HepG2 (cell line): ENCODE measurements around the gene ARHGAP10. TPM values are rescaled to one million over a fixed set of nuclear protein-coding genes. Genes with fewer than 3 reads are reported as not detected.

Experiments used
- ATAC-seq: fragments of 200-7000 bp; cut with Tn5 transposase; 3 replicates; pipeline ENCODE4 v1.9.1; 2020; ENCODE audit warnings: mild to moderate bottlenecking, moderate library complexity
- BruUV-seq: library from RNA; stranded (reverse); fragments of 400-500 nt; replicated peaks from 2 replicates; lab custom pipeline; 2021; lab: Mats Ljungman, UMichigan
- CTCF ChIA-PET: fragments of 300-600 bp; formaldehyde crosslinking; extraction: SDS; loops from one replicate; lab custom pipeline; 2021; ENCODE audit warnings: low total read pairs, inconsistent platforms, low intra/inter-chr PET ratio; lab: Yijun Ruan, JAX
- POLR2A ChIA-PET: fragments of 350-600 bp; sonication (Branson Sonifier 250); formaldehyde crosslinking; loops from one replicate; lab custom pipeline; 2020; ENCODE audit warnings: antibody characterized with exemption, inconsistent platforms; lab: Yijun Ruan, JAX
- DNase-seq: peaks from one replicate; pipeline ENCODE4 v3.0.0-alpha.2; 2015; ENCODE audit warnings: low spot score
- FAIRE-seq: peaks from 3 replicates; lab custom pipeline; 2011; peaks lifted over from hg19 to GRCh38; lab: Jason Lieb, UNC
- H2AFZ ChIP-seq: one replicate; pipeline ENCODE4 v1.6.1; 2011; ENCODE audit warnings: low read length, inconsistent platforms
- H3K27ac ChIP-seq: fragments of 300-600 bp; 3 replicates; pipeline ENCODE4 v1.8.0; 2011; ENCODE audit warnings: mixed run types, mild to moderate bottlenecking, mixed read lengths, low read length, inconsistent platforms; ENCODE audit not compliant: insufficient read depth; ENCODE audit errors: extremely low read length
- H3K27me3 ChIP-seq, 2 experiments: fragments of 200-600 bp in 1 of 2; 2 replicates in 1 of 2; 3 replicates in 1 of 2; pipeline versions ENCODE4 v1.6.0 to v1.8.0; 2011; ENCODE audit warnings: low read length in 2 of 2, mild to moderate bottlenecking in 2 of 2, moderate library complexity in 2 of 2, inconsistent platforms in 1 of 2; ENCODE audit not compliant: insufficient read depth in 2 of 2, control insufficient read depth in 1 of 2
- H3K36me3 ChIP-seq, 2 experiments: fragments of 200-600 bp in 1 of 2; replicated peaks in 1 of 2; 2 replicates in 1 of 2; 3 replicates in 1 of 2; pipeline versions ENCODE4 v1.5.1 to v1.8.0; 2011; ENCODE audit warnings: low read length in 2 of 2, inconsistent platforms in 1 of 2; ENCODE audit not compliant: insufficient read depth in 2 of 2, control insufficient read depth in 1 of 2
- H3K4me1 ChIP-seq: 2 replicates; pipeline ENCODE4 v1.5.1; 2012; ENCODE audit warnings: low read length, inconsistent platforms; ENCODE audit not compliant: insufficient read depth
- H3K4me2 ChIP-seq: 2 replicates; pipeline ENCODE4 v1.6.0; 2011; ENCODE audit warnings: low read depth, low read length, inconsistent platforms
- H3K4me3 ChIP-seq, 3 experiments: fragments of 200-600 bp in 1 of 3; sonication (generic), shearing (Covaris generic) in 1 of 3; replicated peaks in 1 of 3; 2 replicates each; pipeline ENCODE4 v1.5.1; 2011 to 2016; ENCODE audit warnings: low read length in 3 of 3, inconsistent platforms in 2 of 3, low read depth in 2 of 3, mild to moderate bottlenecking in 2 of 3, control low read depth in 1 of 3, mixed read lengths in 1 of 3; ENCODE audit not compliant: insufficient read depth in 1 of 3
- H3K79me2 ChIP-seq: one replicate; pipeline ENCODE4 v1.6.1; 2011; ENCODE audit warnings: low read length, inconsistent platforms; ENCODE audit not compliant: insufficient read depth
- H3K9ac ChIP-seq: 2 replicates; pipeline ENCODE4 v1.6.0; 2011; ENCODE audit warnings: mild to moderate bottlenecking, low read depth, low read length, inconsistent platforms; ENCODE audit not compliant: insufficient read depth
- H3K9me3 ChIP-seq: 2 replicates; pipeline ENCODE4 v1.5.1; 2012; ENCODE audit warnings: mild to moderate bottlenecking, low read length
- H4K20me1 ChIP-seq: 2 replicates; pipeline ENCODE4 v1.6.0; 2011; ENCODE audit warnings: inconsistent platforms, mild to moderate bottlenecking, low read length, moderate library complexity; ENCODE audit not compliant: insufficient read depth
- RAD51 ChIP-seq: fragments of 450-650 bp; IDR thresholded peaks from 2 replicates; pipeline ENCODE4 v1.6.1; 2016; ENCODE audit warnings: borderline replicate concordance
- ZNF335 ChIP-seq: sonication (generic); formaldehyde crosslinking; IDR thresholded peaks from 2 replicates; pipeline ENCODE4 v1.4.0; 2020; ENCODE audit warnings: missing genetic modification reagents
- ZNF605 ChIP-seq: sonication (generic); formaldehyde crosslinking; IDR thresholded peaks from 2 replicates; pipeline ENCODE4 v1.8.0; 2022; ENCODE audit warnings: mild to moderate bottlenecking, missing genetic modification reagents
- WGBS: methylation state at CpG from one replicate; pipeline ENCODE4 v1.1.6; 2017; ENCODE audit warnings: low lambda C conversion rate; 5-methylcytosine and 5-hydroxymethylcytosine counted together
- in situ Hi-C: cut with HindIII; loops from 2 replicates; pipeline ENCODE4 v1.10.0; 2017; ENCODE audit warnings: low pct_unique_long_range_greater_than_20kb; ENCODE audit not compliant: extremely low pct_ligation_motif_present
- intact Hi-C: fragments of 100-400 bp; cut with micrococcal nuclease; formaldehyde crosslinking; loops from one replicate; pipeline ENCODE4 v1.10.0; 2022; ENCODE audit not compliant: unreplicated experiment
- polyA plus RNA-seq, 8 experiments: library from polyadenylated mRNA; depleted of rRNA in 3 of 8; stranded (reverse) in 7 of 8; unstranded in 1 of 8; fragments of >200 nt; fragmentation: Illumina TruSeq in 4 of 8; extraction: Trizol in 4 of 8; gene quantifications; 2 replicates each; pipeline versions ENCODE4 v1.2.1 to v1.2.3, GENCODE V29; 2011 to 2016; ENCODE audit warnings: low read depth in 4 of 8, missing spikeins in 1 of 8, mixed read lengths in 1 of 8; ENCODE audit not compliant: insufficient read depth in 1 of 8
- total RNA-seq, 5 experiments: library from RNA; depleted of rRNA; stranded (reverse); fragments of >200 nt; fragmentation: Illumina TruSeq; extraction: Trizol; gene quantifications; 2 replicates each; pipeline ENCODE4 v1.2.3, GENCODE V29; 2016; ENCODE audit warnings: low read depth in 1 of 5
- TF ChIP-seq, protein P1 (sequence below): sonication (generic); formaldehyde crosslinking; IDR thresholded peaks from 2 replicates; pipeline ENCODE4 v1.4.0; 2020; ENCODE audit warnings: missing genetic modification reagents, borderline replicate concordance

The ARHGAP10 gene
- total and polyA plus RNA-seq, 2 of the 13 experiments (the other 11 are each of a cell fraction or from before 2014, with no cell fraction given) = 0.45 to 1.6 TPM

- no peak overlapping the region for H3K27ac ChIP-seq
- H3K9ac ChIP-seq = no peak overlapping the region
- H3K4me1 ChIP-seq = peaks cover 23% of the 10 kb centered on the region
- DNase-seq (no peak), FAIRE-seq (no peak), ATAC-seq (no peak)
- no peak overlapping the region for H3K4me3 ChIP-seq
- ChIA-PET CTCF (no interaction called here), POLR2A (no interaction called here)
- H3K9me3 ChIP-seq = no peaks in the 10 kb centered on the region
- H3K27me3 ChIP-seq = peaks cover 0 to 7% of the 10 kb centered on the region in 2 experiments; a peak in 1 of 5 replicates
- in situ Hi-C loops = no loop called here
- H4K20me1 ChIP-seq = no peaks in the 10 kb centered on the region
- H2AFZ ChIP-seq = no peak overlapping the region
- H3K4me2 ChIP-seq = no peak overlapping the region
- TF ChIP-seq ZNF605 (CRISPR knock-in tag) = no peak
- BruUV-seq = no TSS peak
- no peaks in the 10 kb centered on the region for H3K79me2 ChIP-seq
- intact Hi-C loops = no loop called here
- H3K36me3 ChIP-seq = no peaks in the 10 kb centered on the region
- WGBS = 37% methylated on average over 4 of the region's 4 CpGs
Observed at GRCh38 chr4:147725673-147726072, 6.2 kb upstream of the ARHGAP10 start.

DNA sequence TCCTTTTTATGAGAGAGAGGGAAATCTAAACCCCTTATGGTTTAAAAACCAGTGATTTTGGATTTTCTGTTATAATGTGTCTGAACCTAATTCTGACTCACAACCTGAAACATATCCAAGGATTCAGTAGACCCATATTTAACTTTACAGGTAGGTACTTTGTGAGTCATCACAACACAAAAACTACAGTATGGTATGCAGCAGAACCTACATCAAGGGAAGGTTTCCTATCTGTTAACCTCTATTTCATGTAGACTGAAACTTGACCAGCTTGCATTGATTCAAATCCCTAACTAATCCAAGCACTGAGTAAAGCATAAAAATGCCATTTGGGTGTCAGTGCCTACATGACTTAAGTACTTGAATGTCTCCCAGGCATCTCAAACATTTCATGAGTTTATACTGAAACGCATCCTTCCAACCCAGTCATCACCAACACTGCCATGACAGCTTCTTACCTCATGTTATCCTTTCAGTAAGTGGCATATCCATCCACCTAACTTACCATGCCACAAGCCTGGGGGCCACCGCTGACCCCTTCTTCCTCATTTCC lies 4.3 kb upstream of the ARHGAP10 start:
- H3K27ac ChIP-seq = no peak overlapping the region
- in situ Hi-C loops = no loop called here
- peaks cover 37% of the 10 kb centered on the region for H3K4me1 ChIP-seq
- no peak overlapping the region for H3K9ac ChIP-seq
- H3K4me3 ChIP-seq = no peak overlapping the region
- intact Hi-C loops = no loop called here
- CTCF ChIA-PET = no interaction called here
- no peak for TF ChIP-seq RAD51
- TF ChIP-seq, protein P1, sequence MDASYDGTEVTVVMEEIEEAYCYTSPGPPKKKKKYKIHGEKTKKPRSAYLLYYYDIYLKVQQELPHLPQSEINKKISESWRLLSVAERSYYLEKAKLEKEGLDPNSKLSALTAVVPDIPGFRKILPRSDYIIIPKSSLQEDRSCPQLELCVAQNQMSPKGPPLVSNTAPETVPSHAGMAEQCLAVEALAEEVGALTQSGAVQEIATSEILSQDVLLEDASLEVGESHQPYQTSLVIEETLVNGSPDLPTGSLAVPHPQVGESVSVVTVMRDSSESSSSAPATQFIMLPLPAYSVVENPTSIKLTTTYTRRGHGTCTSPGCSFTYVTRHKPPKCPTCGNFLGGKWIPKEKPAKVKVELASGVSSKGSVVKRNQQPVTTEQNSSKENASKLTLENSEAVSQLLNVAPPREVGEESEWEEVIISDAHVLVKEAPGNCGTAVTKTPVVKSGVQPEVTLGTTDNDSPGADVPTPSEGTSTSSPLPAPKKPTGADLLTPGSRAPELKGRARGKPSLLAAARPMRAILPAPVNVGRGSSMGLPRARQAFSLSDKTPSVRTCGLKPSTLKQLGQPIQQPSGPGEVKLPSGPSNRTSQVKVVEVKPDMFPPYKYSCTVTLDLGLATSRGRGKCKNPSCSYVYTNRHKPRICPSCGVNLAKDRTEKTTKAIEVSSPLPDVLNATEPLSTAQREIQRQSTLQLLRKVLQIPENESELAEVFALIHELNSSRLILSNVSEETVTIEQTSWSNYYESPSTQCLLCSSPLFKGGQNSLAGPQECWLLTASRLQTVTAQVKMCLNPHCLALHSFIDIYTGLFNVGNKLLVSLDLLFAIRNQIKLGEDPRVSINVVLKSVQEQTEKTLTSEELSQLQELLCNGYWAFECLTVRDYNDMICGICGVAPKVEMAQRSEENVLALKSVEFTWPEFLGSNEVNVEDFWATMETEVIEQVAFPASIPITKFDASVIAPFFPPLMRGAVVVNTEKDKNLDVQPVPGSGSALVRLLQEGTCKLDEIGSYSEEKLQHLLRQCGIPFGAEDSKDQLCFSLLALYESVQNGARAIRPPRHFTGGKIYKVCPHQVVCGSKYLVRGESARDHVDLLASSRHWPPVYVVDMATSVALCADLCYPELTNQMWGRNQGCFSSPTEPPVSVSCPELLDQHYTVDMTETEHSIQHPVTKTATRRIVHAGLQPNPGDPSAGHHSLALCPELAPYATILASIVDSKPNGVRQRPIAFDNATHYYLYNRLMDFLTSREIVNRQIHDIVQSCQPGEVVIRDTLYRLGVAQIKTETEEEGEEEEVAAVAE (CRISPR knock-in tag) = no peak
- TF ChIP-seq ZNF335 (CRISPR knock-in tag) = no peak
- TF ChIP-seq, all 625 proteins: peak for 0
- Histone ChIP-seq H3K9me3 (no peaks in the 10 kb centered on the region), H3K79me2 (no peaks in the 10 kb centered on the region), H2AFZ (no peak overlapping the region), H3K36me3 (no peaks in the 10 kb centered on the region), H4K20me1 (no peaks in the 10 kb centered on the region), H3K27me3 (peaks cover 2 to 24% of the 10 kb centered on the region in 2 experiments; a peak in 4 of 5 replicates), H3K4me2 (no peak overlapping the region)
- no TSS peak for BruUV-seq
- ATAC-seq (no peak), DNase-seq (no peak), FAIRE-seq (no peak)
- 81% methylated on average over 2 of the region's 2 CpGs for WGBS
- POLR2A ChIA-PET = no interaction called here
